HCT116 (cell line): ENCODE measurements around the gene GARS1. TPM values are rescaled to one million over a fixed set of nuclear protein-coding genes. Genes with fewer than 3 reads are reported as not detected.

ENCODE experiments used
- ATAC-seq: fragments of 200-7000 bp; cut with Tn5 transposase; 2 replicates; pipeline ENCODE4 v1.9.1; 2020; ENCODE audit warnings: mild to moderate bottlenecking, moderate library complexity
- BruUV-seq: library from RNA; stranded (reverse); fragments of 400-500 nt; replicated peaks from 2 replicates; lab custom pipeline; 2021; lab: Mats Ljungman, UMichigan
- CTCF ChIA-PET: fragments of 300-600 bp; sonication (Branson Sonifier 250); formaldehyde crosslinking; loops from one replicate; lab custom pipeline; 2021; ENCODE audit warnings: antibody characterized with exemption; lab: Charles Lee
- POLR2A ChIA-PET: fragments of 300-600, 350-600 bp; sonication (Branson Sonifier 250); formaldehyde crosslinking; loops from one replicate; lab custom pipeline; 2021; ENCODE audit warnings: antibody characterized with exemption; lab: Charles Lee
- RAD21 ChIA-PET, 2 experiments: fragments of 300-600 bp; sonication (Branson Sonifier 250); formaldehyde crosslinking; loops; one replicate each; lab custom pipeline; 2023; ENCODE audit warnings: low total read pairs in 2 of 2; ENCODE audit not compliant: uncharacterized antibody in 2 of 2, unreplicated experiment in 2 of 2, low non-redundant PET in 1 of 2; lab: Charles Lee
- DNase-seq: peaks from one replicate; pipeline ENCODE4 v3.0.0-alpha.2; 2010; ENCODE audit warnings: low read depth, low spot score
- H2AFZ ChIP-seq: fragments of 200-600 bp; shearing (Covaris generic), sonication (generic); 2 replicates; pipeline ENCODE4 v1.6.1; 2017; ENCODE audit warnings: low read depth, mixed run types, mixed read lengths, antibody characterized with exemption, low read length; ENCODE audit not compliant: poor library complexity, severe bottlenecking
- H3K27ac ChIP-seq: 2 replicates; pipeline ENCODE4 v1.5.1; 2012; ENCODE audit warnings: low read depth, low read length
- H3K27me3 ChIP-seq: fragments of 200-600 bp; sonication (generic); 2 replicates; pipeline ENCODE4 v1.6.1; 2016; ENCODE audit warnings: mixed run types, low read length, mixed read lengths; ENCODE audit not compliant: insufficient read depth
- H3K36me3 ChIP-seq, 2 experiments: fragments of 200-500 bp in 1 of 2; fragments of 200-600 bp in 1 of 2; sonication (Bioruptor generic) in 1 of 2; sonication (generic) in 1 of 2; 2 replicates each; pipeline versions ENCODE4 v1.5.1 to v1.6.1; 2014 to 2016; ENCODE audit warnings: low read length in 2 of 2, inconsistent platforms in 1 of 2, mixed read lengths in 1 of 2, mixed run types in 1 of 2; ENCODE audit not compliant: insufficient read depth in 2 of 2, control insufficient read depth in 1 of 2
- H3K4me1 ChIP-seq, 2 experiments: fragments of 200-600 bp in 1 of 2; sonication (generic) in 1 of 2; 2 replicates each; pipeline versions ENCODE4 v1.5.1 to v1.6.1; 2012 to 2017; ENCODE audit warnings: low read length in 2 of 2, inconsistent platforms in 1 of 2, mild to moderate bottlenecking in 1 of 2, mixed read lengths in 1 of 2, mixed run types in 1 of 2, moderate library complexity in 1 of 2; ENCODE audit not compliant: insufficient read depth in 2 of 2, control insufficient read depth in 1 of 2
- H3K4me2 ChIP-seq: fragments of 200-600 bp; sonication (generic); 2 replicates; pipeline ENCODE4 v1.6.1; 2017; ENCODE audit warnings: mixed run types, low read length, mixed read lengths
- H3K4me3 ChIP-seq, 2 experiments: fragments of 200-600 bp in 1 of 2; sonication (generic) in 1 of 2; replicated peaks in 1 of 2; 2 replicates each; pipeline ENCODE4 v1.5.1; 2011 to 2016; ENCODE audit warnings: low read length in 2 of 2, control low read depth in 1 of 2, low read depth in 1 of 2, mild to moderate bottlenecking in 1 of 2, mixed read lengths in 1 of 2, mixed run types in 1 of 2
- H3K79me2 ChIP-seq: fragments of 200-600 bp; sonication (generic); 2 replicates; pipeline ENCODE4 v1.6.1; 2017; ENCODE audit warnings: mild to moderate bottlenecking, mixed run types, low read length, moderate library complexity, mixed read lengths; ENCODE audit not compliant: insufficient read depth
- H3K9ac ChIP-seq: fragments of 200-600 bp; sonication (generic); 2 replicates; pipeline ENCODE4 v1.6.1; 2016; ENCODE audit warnings: low read length, mixed read lengths
- H3K9me2 ChIP-seq: fragments of 200-600 bp; sonication (generic), shearing (Covaris generic); 2 replicates; pipeline ENCODE4 v1.6.1; 2017; ENCODE audit warnings: mixed run types, mild to moderate bottlenecking, moderate library complexity; ENCODE audit not compliant: insufficient read depth
- H3K9me3 ChIP-seq, 2 experiments: fragments of 200-500 bp in 1 of 2; fragments of 200-600 bp in 1 of 2; sonication (Bioruptor generic) in 1 of 2; sonication (generic) in 1 of 2; 2 replicates each; pipeline ENCODE4 v1.6.1; 2014 to 2017; ENCODE audit warnings: low read length in 2 of 2, mixed read lengths in 2 of 2, inconsistent platforms in 1 of 2, low read depth in 1 of 2, mild to moderate bottlenecking in 1 of 2, mixed run types in 1 of 2, moderate library complexity in 1 of 2; ENCODE audit not compliant: control insufficient read depth in 1 of 2, insufficient read depth in 1 of 2
- H4K20me1 ChIP-seq: fragments of 200-600 bp; sonication (generic), shearing (Covaris generic); 2 replicates; pipeline ENCODE4 v1.6.1; 2017; ENCODE audit warnings: mixed run types, mild to moderate bottlenecking, moderate library complexity; ENCODE audit not compliant: insufficient read depth
- CBX3 ChIP-seq: IDR thresholded peaks from 2 replicates; pipeline ENCODE4 v1.6.1; 2012; ENCODE audit warnings: low read depth
- CEBPB ChIP-seq: IDR thresholded peaks from 2 replicates; pipeline ENCODE4 v1.6.1; 2012; ENCODE audit warnings: low read depth
- EGR1 ChIP-seq: IDR thresholded peaks from 2 replicates; pipeline ENCODE4 v1.6.1; 2012; ENCODE audit warnings: low read depth
- ELF1 ChIP-seq: IDR thresholded peaks from 2 replicates; pipeline ENCODE4 v1.6.1; 2012; ENCODE audit warnings: low read depth, borderline replicate concordance
- EZH2 ChIP-seq: fragments of 200-600 bp; sonication (generic); IDR thresholded peaks from 2 replicates; pipeline ENCODE4 v1.6.1; 2017; ENCODE audit warnings: antibody characterized with exemption, mixed run types
- EZH2phosphoT487 ChIP-seq: fragments of 200-600 bp; IDR thresholded peaks from 2 replicates; pipeline ENCODE4 v1.6.1; 2018; ENCODE audit warnings: antibody characterized with exemption, borderline replicate concordance
- FOSL1 ChIP-seq: IDR thresholded peaks from 2 replicates; pipeline ENCODE4 v1.6.1; 2012; ENCODE audit warnings: low read depth
- JUND ChIP-seq: IDR thresholded peaks from 2 replicates; pipeline ENCODE4 v1.6.1; 2012
- POLR2A ChIP-seq: IDR thresholded peaks from 2 replicates; pipeline ENCODE4 v1.7.0; 2011; ENCODE audit warnings: borderline replicate concordance; ENCODE audit not compliant: insufficient read depth, insufficient read length; ENCODE audit errors: extremely low read depth
- POLR2AphosphoS5 ChIP-seq: IDR thresholded peaks from 2 replicates; pipeline ENCODE4 v1.6.1; 2011; ENCODE audit warnings: mild to moderate bottlenecking, low read depth, low read length, moderate library complexity
- RAD21 ChIP-seq: IDR thresholded peaks from 2 replicates; pipeline ENCODE4 v1.6.1; 2012; ENCODE audit warnings: low read depth, mild to moderate bottlenecking
- SIN3A ChIP-seq: IDR thresholded peaks from 2 replicates; pipeline ENCODE4 v1.6.1; 2012; ENCODE audit warnings: low read depth
- SRF ChIP-seq: IDR thresholded peaks from 2 replicates; pipeline ENCODE4 v1.6.1; 2012; ENCODE audit warnings: low read depth
- TCF7L2 ChIP-seq: IDR thresholded peaks from 2 replicates; pipeline ENCODE4 v1.7.0; 2011; ENCODE audit warnings: borderline replicate concordance, inconsistent platforms; ENCODE audit not compliant: insufficient read depth, insufficient read length; ENCODE audit errors: extremely low read depth
- YY1 ChIP-seq: IDR thresholded peaks from 2 replicates; pipeline ENCODE4 v1.6.1; 2011; ENCODE audit warnings: low read length, low read depth, moderate library complexity, mild to moderate bottlenecking; ENCODE audit not compliant: insufficient replicate concordance; ENCODE audit errors: extremely low read depth
- ZFX ChIP-seq: fragments of 450-650 bp; IDR thresholded peaks from 2 replicates; pipeline ENCODE4 v1.6.1; 2017
- ZNF274 ChIP-seq: fragments of 200-500 bp; sonication (Bioruptor generic); IDR thresholded peaks from 2 replicates; pipeline ENCODE4 v1.6.1; 2014; ENCODE audit warnings: mild to moderate bottlenecking, low read depth, low read length, inconsistent platforms
- intact Hi-C: fragments of 100-400 bp; cut with micrococcal nuclease; formaldehyde crosslinking; loops from 2 replicates; pipeline ENCODE4 v1.10.0; 2022
- total RNA-seq: library from RNA; stranded (reverse); gene quantifications from one replicate; pipeline ENCODE4 v1.2.1, GENCODE V29; 2021; ENCODE audit not compliant: unreplicated experiment
- TF ChIP-seq, protein P1 (sequence below): IDR thresholded peaks from 2 replicates; pipeline ENCODE4 v1.6.1; 2012; ENCODE audit warnings: low read depth
- TF ChIP-seq, protein P2 (sequence below): IDR thresholded peaks from 2 replicates; pipeline ENCODE4 v1.6.1; 2012
- TF ChIP-seq, protein P3 (sequence below): IDR thresholded peaks from 2 replicates; pipeline ENCODE4 v1.6.1; 2012

Gene GARS1
- total RNA-seq, 1 experiment from 2014 or later = 329 TPM

DNA sequence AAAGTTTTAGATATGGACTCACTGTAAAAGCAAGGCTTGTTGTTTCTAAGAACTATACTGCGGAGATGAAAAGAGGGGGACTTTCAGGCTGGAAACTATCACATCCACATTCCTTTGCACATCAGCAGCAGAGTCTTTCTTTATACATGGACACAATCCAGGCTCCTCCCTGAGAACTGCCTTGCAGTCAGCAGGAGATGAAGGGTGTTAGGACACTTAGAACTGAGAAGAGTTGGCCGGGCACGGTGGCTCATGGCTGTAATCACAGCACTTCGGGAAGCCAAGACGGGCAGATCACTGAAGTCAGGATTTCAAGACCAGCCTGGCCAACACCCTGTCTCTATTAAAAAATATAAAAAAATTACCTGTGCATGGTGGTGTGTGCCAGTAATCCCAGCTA, 9.7 kb upstream of the GARS1 start:
- H4K20me1 ChIP-seq = no peaks in the 10 kb centered on the region
- RAD21 ChIA-PET = no interaction called here
- H3K9me2 ChIP-seq = no peaks in the 10 kb centered on the region
- CTCF ChIA-PET = no interaction called here
- DNase-seq (no peak), ATAC-seq (no peak)
- H3K9ac ChIP-seq = no peak overlapping the region
- H3K27ac ChIP-seq = no peak overlapping the region
- TF ChIP-seq, protein P1, sequence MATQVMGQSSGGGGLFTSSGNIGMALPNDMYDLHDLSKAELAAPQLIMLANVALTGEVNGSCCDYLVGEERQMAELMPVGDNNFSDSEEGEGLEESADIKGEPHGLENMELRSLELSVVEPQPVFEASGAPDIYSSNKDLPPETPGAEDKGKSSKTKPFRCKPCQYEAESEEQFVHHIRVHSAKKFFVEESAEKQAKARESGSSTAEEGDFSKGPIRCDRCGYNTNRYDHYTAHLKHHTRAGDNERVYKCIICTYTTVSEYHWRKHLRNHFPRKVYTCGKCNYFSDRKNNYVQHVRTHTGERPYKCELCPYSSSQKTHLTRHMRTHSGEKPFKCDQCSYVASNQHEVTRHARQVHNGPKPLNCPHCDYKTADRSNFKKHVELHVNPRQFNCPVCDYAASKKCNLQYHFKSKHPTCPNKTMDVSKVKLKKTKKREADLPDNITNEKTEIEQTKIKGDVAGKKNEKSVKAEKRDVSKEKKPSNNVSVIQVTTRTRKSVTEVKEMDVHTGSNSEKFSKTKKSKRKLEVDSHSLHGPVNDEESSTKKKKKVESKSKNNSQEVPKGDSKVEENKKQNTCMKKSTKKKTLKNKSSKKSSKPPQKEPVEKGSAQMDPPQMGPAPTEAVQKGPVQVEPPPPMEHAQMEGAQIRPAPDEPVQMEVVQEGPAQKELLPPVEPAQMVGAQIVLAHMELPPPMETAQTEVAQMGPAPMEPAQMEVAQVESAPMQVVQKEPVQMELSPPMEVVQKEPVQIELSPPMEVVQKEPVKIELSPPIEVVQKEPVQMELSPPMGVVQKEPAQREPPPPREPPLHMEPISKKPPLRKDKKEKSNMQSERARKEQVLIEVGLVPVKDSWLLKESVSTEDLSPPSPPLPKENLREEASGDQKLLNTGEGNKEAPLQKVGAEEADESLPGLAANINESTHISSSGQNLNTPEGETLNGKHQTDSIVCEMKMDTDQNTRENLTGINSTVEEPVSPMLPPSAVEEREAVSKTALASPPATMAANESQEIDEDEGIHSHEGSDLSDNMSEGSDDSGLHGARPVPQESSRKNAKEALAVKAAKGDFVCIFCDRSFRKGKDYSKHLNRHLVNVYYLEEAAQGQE = no peak
- TF ChIP-seq CBX3 (no peak), ZNF274 (no peak), CEBPB (no peak), POLR2AphosphoS5 (no peak), EZH2 (no peak), TCF7L2 (no peak), ELF1 (no peak), EZH2phosphoT487 (no peak), RAD21 (no peak), SIN3A (no peak), EGR1 (no peak), POLR2A (no peak), ZFX (no peak), SRF (no peak), YY1 (no peak), FOSL1 (no peak), JUND (no peak)
- TF ChIP-seq, protein P2, sequence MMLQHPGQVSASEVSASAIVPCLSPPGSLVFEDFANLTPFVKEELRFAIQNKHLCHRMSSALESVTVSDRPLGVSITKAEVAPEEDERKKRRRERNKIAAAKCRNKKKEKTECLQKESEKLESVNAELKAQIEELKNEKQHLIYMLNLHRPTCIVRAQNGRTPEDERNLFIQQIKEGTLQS = no peak
- TF ChIP-seq, protein P3, sequence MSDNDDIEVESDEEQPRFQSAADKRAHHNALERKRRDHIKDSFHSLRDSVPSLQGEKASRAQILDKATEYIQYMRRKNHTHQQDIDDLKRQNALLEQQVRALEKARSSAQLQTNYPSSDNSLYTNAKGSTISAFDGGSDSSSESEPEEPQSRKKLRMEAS = no peak
- POLR2A ChIA-PET = no interaction called here
- no peak overlapping the region for H3K4me2 ChIP-seq
- intact Hi-C loops = no loop called here
- no TSS peak for BruUV-seq
- no peak overlapping the region for H3K4me3 ChIP-seq
- no peak overlapping the region for H2AFZ ChIP-seq
- no peaks in the 10 kb centered on the region for H3K9me3 ChIP-seq
- no peaks in the 10 kb centered on the region for H3K27me3 ChIP-seq
- H3K36me3 ChIP-seq = peaks cover 8 to 9% of the 10 kb centered on the region in 2 experiments; a peak in 3 of 4 replicates
- H3K4me1 ChIP-seq = no peaks in the 10 kb centered on the region
- peaks cover 20% of the 10 kb centered on the region for H3K79me2 ChIP-seq
